A549 (cell line): ENCODE results near the gene SLC10A3. TPM values are rescaled to one million over a fixed set of nuclear protein-coding genes. Genes with fewer than 3 reads are reported as not detected.

Source experiments
- ATAC-seq, 2 experiments: fragments of 200-7000 bp in 1 of 2; fragments of >200 bp in 1 of 2; cut with Nextera tagmentation in 1 of 2; cut with Tn5 transposase in 1 of 2; 3 replicates each; pipeline versions ENCODE4 v1.8.0 to v1.9.1; 2018 to 2020; ENCODE audit warnings: mild to moderate bottlenecking in 1 of 2, moderate library complexity in 1 of 2
- CTCF ChIA-PET: fragments of 300-600 bp; sonication (Branson Sonifier 250); formaldehyde crosslinking; extraction: SDS; loops from one replicate; lab custom pipeline; 2021; ENCODE audit warnings: antibody characterized with exemption, inconsistent platforms; lab: Yijun Ruan, JAX
- POLR2A ChIA-PET: fragments of 350-600 bp; formaldehyde crosslinking; extraction: SDS; loops from one replicate; lab custom pipeline; 2021; ENCODE audit warnings: antibody characterized with exemption, inconsistent platforms; lab: Yijun Ruan, JAX
- DNase-seq, 2 experiments: peaks; one replicate each; pipeline versions ENCODE4 v3.0.0 to v3.0.0-alpha.2; 2011 to 2016; ENCODE audit warnings: low read depth in 1 of 2, low spot score in 1 of 2
- FAIRE-seq: peaks from 2 replicates; lab custom pipeline; 2011; peaks lifted over from hg19 to GRCh38; lab: Jason Lieb, UNC
- H3K27ac ChIP-seq, 2 experiments: fragments of >200 bp; sonication (Bioruptor Twin); formaldehyde crosslinking; 3 replicates each; pipeline ENCODE4 v1.5.1; 2016 to 2017
- H3K4me1 ChIP-seq: fragments of >200 bp; sonication (Bioruptor Twin); formaldehyde crosslinking; 3 replicates; pipeline ENCODE4 v1.6.1; 2016
- H3K4me2 ChIP-seq: fragments of >200 bp; sonication (Bioruptor Twin); formaldehyde crosslinking; 3 replicates; pipeline ENCODE4 v1.6.1; 2016
- H3K4me3 ChIP-seq: fragments of >200 bp; sonication (Bioruptor Twin); formaldehyde crosslinking; 3 replicates; pipeline ENCODE4 v1.5.1; 2016
- H3K9me3 ChIP-seq: fragments of >200 bp; sonication (Bioruptor Twin); formaldehyde crosslinking; 3 replicates; pipeline ENCODE4 v1.6.1; 2016
- BCL3 ChIP-seq: fragments of >200 bp; sonication (Bioruptor Twin); formaldehyde crosslinking; IDR thresholded peaks from 3 replicates; pipeline ENCODE4 v1.6.1; 2016
- CHD2 ChIP-seq: fragments of 150-350 bp; IDR thresholded peaks from 2 replicates; pipeline ENCODE4 v1.6.1; 2014; ENCODE audit warnings: low read length; ENCODE audit not compliant: partially characterized antibody
- CHD4 ChIP-seq: fragments of 200-600 bp; sonication (generic); IDR thresholded peaks from 2 replicates; pipeline ENCODE4 v1.6.1; 2016; ENCODE audit warnings: antibody characterized with exemption, mild to moderate bottlenecking, borderline replicate concordance
- E2F6 ChIP-seq: IDR thresholded peaks from 2 replicates; pipeline ENCODE4 v1.6.1; 2012; ENCODE audit warnings: low read depth, borderline replicate concordance
- EP300 ChIP-seq, 2 experiments: fragments of >200 bp; sonication (Bioruptor Twin); formaldehyde crosslinking; IDR thresholded peaks; 2 replicates in 1 of 2; 3 replicates in 1 of 2; pipeline ENCODE4 v1.6.1; 2016 to 2017
- FOSL2 ChIP-seq, 2 experiments: fragments of 450-650 bp in 1 of 2; fragments of >200 bp in 1 of 2; sonication (Bioruptor Twin) in 1 of 2; formaldehyde crosslinking; IDR thresholded peaks; 2 replicates each; pipeline versions ENCODE4 v1.5.0 to v1.6.1; 2016 to 2020; ENCODE audit warnings: mild to moderate bottlenecking in 1 of 2, moderate library complexity in 1 of 2
- GATA3 ChIP-seq: IDR thresholded peaks from 2 replicates; pipeline ENCODE4 v1.6.1; 2012; ENCODE audit warnings: borderline replicate concordance
- HDAC2 ChIP-seq: fragments of 200-600 bp; sonication (generic); IDR thresholded peaks from 2 replicates; pipeline ENCODE4 v1.6.1; 2016
- HOXA7 ChIP-seq: fragments of 250-450 bp; sonication (Bioruptor Pico); IDR thresholded peaks from 2 replicates; pipeline ENCODE4 v1.5.0; 2020; ENCODE audit warnings: mild to moderate bottlenecking, moderate library complexity
- JUNB ChIP-seq: fragments of >200 bp; sonication (Bioruptor Twin); formaldehyde crosslinking; IDR thresholded peaks from 2 replicates; pipeline ENCODE4 v1.6.1; 2016
- MYC ChIP-seq: IDR thresholded peaks from 2 replicates; pipeline ENCODE4 v1.6.1; 2012; ENCODE audit warnings: mild to moderate bottlenecking, inconsistent platforms, low read length, improper control_type of control experiment, borderline replicate concordance
- NPAS2 ChIP-seq: fragments of 250-450 bp; sonication (Bioruptor Pico); IDR thresholded peaks from 2 replicates; pipeline ENCODE4 v1.8.0; 2022; ENCODE audit warnings: mild to moderate bottlenecking, moderate library complexity, borderline replicate concordance
- PHF8 ChIP-seq: fragments of 200-600 bp; sonication (generic); IDR thresholded peaks from 2 replicates; pipeline ENCODE4 v1.6.1; 2016; ENCODE audit warnings: low read depth, mild to moderate bottlenecking, antibody characterized with exemption, moderate library complexity, borderline replicate concordance
- POLR2A ChIP-seq: IDR thresholded peaks from 2 replicates; pipeline ENCODE4 v1.6.1; 2012; ENCODE audit warnings: mild to moderate bottlenecking, low read length
- RAD21 ChIP-seq, 2 experiments: fragments of >200 bp in 1 of 2; sonication (Bioruptor Twin) in 1 of 2; formaldehyde crosslinking in 1 of 2; IDR thresholded peaks in 1 of 2; conservative IDR thresholded peaks in 1 of 2; 2 replicates in 1 of 2; 3 replicates in 1 of 2; pipeline ENCODE4 v1.6.1; 2012 to 2018; ENCODE audit warnings: inconsistent platforms in 1 of 2
- RCOR1 ChIP-seq: fragments of 150-350 bp; IDR thresholded peaks from 2 replicates; pipeline ENCODE4 v1.6.1; 2014; ENCODE audit warnings: antibody characterized with exemption, low read length, low read depth
- REST ChIP-seq: fragments of 200-600 bp; sonication (generic); IDR thresholded peaks from 2 replicates; pipeline ENCODE4 v1.6.1; 2016; ENCODE audit warnings: antibody characterized with exemption, mild to moderate bottlenecking, moderate library complexity
- RFX5 ChIP-seq: fragments of 450-650 bp; IDR thresholded peaks from 2 replicates; pipeline ENCODE4 v1.7.1; 2014; ENCODE audit warnings: antibody characterized with exemption, mild to moderate bottlenecking, moderate library complexity
- RNF2 ChIP-seq: fragments of 200-600 bp; sonication (generic); IDR thresholded peaks from 2 replicates; pipeline ENCODE4 v1.6.1; 2016; ENCODE audit warnings: low read depth, mild to moderate bottlenecking, antibody characterized with exemption, moderate library complexity, borderline replicate concordance
- TP53 ChIP-seq: fragments of 250-450 bp; sonication (Bioruptor Pico); IDR thresholded peaks from 2 replicates; pipeline ENCODE4 v1.5.0; 2021; ENCODE audit warnings: mild to moderate bottlenecking, moderate library complexity
- USF2 ChIP-seq: fragments of 450-650 bp; IDR thresholded peaks from 2 replicates; pipeline ENCODE4 v1.6.1; 2014; ENCODE audit warnings: antibody characterized with exemption
- ZNF302 ChIP-seq: fragments of 250-450 bp; sonication (Bioruptor Pico); IDR thresholded peaks from 2 replicates; pipeline ENCODE4 v1.9.0; 2021; ENCODE audit warnings: inconsistent platforms, mild to moderate bottlenecking, moderate library complexity
- WGBS: methylation state at CpG from one replicate; pipeline ENCODE4 v1.1.6; 2017; ENCODE audit errors: missing lambda C conversion rate; 5-methylcytosine and 5-hydroxymethylcytosine counted together
- polyA plus RNA-seq, 4 experiments: library from polyadenylated mRNA; depleted of rRNA in 3 of 4; stranded (reverse); fragments of >200 nt; fragmentation: RNase III in 1 of 4; extraction: RNeasy Plus Mini Kit Qiagen cat#74134 plus additional on column Dnase treatment in 1 of 4; gene quantifications; 2 replicates in 3 of 4; 3 replicates in 1 of 4; pipeline ENCODE4 v1.2.3, GENCODE V29; 2011 to 2017

The SLC10A3 gene
- polyA plus RNA-seq, 2 of the 4 experiments (the other 2 are of a cell fraction): 9.0 to 21.7 TPM

- TF ChIP-seq EP300 (IDR thresholded peaks at IDR 0.05) (no peak), POLR2A (no peak), REST (no peak), RAD21 (conservative IDR thresholded peaks at IDR 0.05 in 1 of 2, IDR thresholded peaks at IDR 0.05 in 1 of 2) (no peak), NPAS2 (CRISPR knock-in tag) (no peak), JUNB (no peak), RFX5 (no peak), GATA3 (no peak)
- TF ChIP-seq, all 56 proteins: peak for 0
- 0 out of 6 replicates have a peak, but pooled peaks of 1 of the 2 experiments have one; percentile 5 for ATAC-seq
- Histone ChIP-seq H3K27ac (peak overlapping the region; percentile 97 to 98; a peak in 5 of 6 replicates), H3K4me1 (peaks cover 24% of the 10 kb centered on the region), H3K4me3 (no peak overlapping the region), H3K4me2 (peak overlapping the region; percentile 98), H3K9me3 (no peaks in the 10 kb centered on the region)
- 67% methylated on average over 3 of the region's 16 CpGs for WGBS
- CTCF ChIA-PET: interaction anchor here (1.7 kb wide), 2 partner anchors 38 to 111 kb away, joined by 4 read pairs; no protein-coding TSS in a partner anchor
- POLR2A ChIA-PET: no interaction called here
- peak in 1 of 2 experiments; percentile 33 for DNase-seq
- FAIRE-seq: no peak
Measured at GRCh38 chrX:154484255-154485149, 5.9 kb downstream of the SLC10A3 start.

- POLR2A ChIA-PET: no interaction called here
Measured at GRCh38 chrX:154483325-154483724, 7.1 kb downstream of the SLC10A3 start.

GRCh38 chrX:154482786-154483185 lies 7.6 kb downstream of the SLC10A3 start:
- 83% methylated on average over 7 of the region's 7 CpGs for WGBS
- TF ChIP-seq E2F6 (no peak), CHD4 (no peak), HOXA7 (CRISPR knock-in tag) (no peak), BCL3 (no peak), POLR2A (no peak), HDAC2 (no peak), JUNB (no peak), ZNF302 (no peak), USF2 (no peak), TP53 (CRISPR knock-in tag) (no peak), CHD2 (no peak), FOSL2 (IDR thresholded peaks at IDR 0.05) (no peak), FOSL2 (CRISPR knock-in tag; IDR thresholded peaks at IDR 0.05) (no peak), NPAS2 (CRISPR knock-in tag) (no peak), MYC (no peak), PHF8 (no peak), RCOR1 (no peak)
- H3K27ac ChIP-seq: no peak overlapping the region
- ChIA-PET POLR2A (interaction anchor here (1.0 kb wide), 1 partner anchor 112 kb away, joined by 3 read pairs; no protein-coding TSS in a partner anchor), CTCF (interaction anchor here (1.7 kb wide), 1 partner anchor 36 kb away, joined by 4 read pairs; no protein-coding TSS in a partner anchor)
- peaks cover 24% of the 10 kb centered on the region for H3K4me1 ChIP-seq
- H3K9me3 ChIP-seq: no peaks in the 10 kb centered on the region
- DNase-seq (no peak), ATAC-seq (no peak), FAIRE-seq (no peak)
- no peak overlapping the region for H3K4me2 ChIP-seq
- H3K4me3 ChIP-seq: no peak overlapping the region

More at GRCh38 chrX:154483325-154483724, 7.1 kb downstream of the SLC10A3 start:
- Histone ChIP-seq H3K27ac (no peak overlapping the region), H3K4me3 (no peak overlapping the region), H3K9me3 (no peaks in the 10 kb centered on the region), H3K4me1 (peaks cover 20% of the 10 kb centered on the region), H3K4me2 (no peak overlapping the region)
- ATAC-seq (no peak), DNase-seq (no peak), FAIRE-seq (peak; percentile 67)
- no peak for TF ChIP-seq USF2
- no peak for TF ChIP-seq RNF2
- TF ChIP-seq CHD4: no peak
- CTCF ChIA-PET: interaction anchor here (1.7 kb wide), 2 partner anchors 37 to 110 kb away, joined by 4 read pairs; no protein-coding TSS in a partner anchor
- 87% methylated on average over 7 of the region's 7 CpGs for WGBS
